Muscle of leg (tissue), 11 donors: Measurements from ENCODE around the gene PCDHGB3. TPM values are rescaled to one million over a fixed set of nuclear protein-coding genes. Genes with fewer than 3 reads are reported as not detected.
A peak's percentile ranks its signal among the peaks of the same experiment; 100 is the strongest.
"Not testable (repeated sequence)": the region's sequence is repeated elsewhere in the genome, so short reads cannot be mapped to it uniquely, and the experiment has no call there.

ENCODE experiments used
- DNase-seq: peaks from one replicate; pipeline ENCODE4 v3.0.0; 2013
- H3K27ac ChIP-seq: one replicate; pipeline ENCODE4 v1.5.1; 2013; ENCODE audit warnings: mild to moderate bottlenecking, low read length, control low read depth
- H3K27me3 ChIP-seq: one replicate; pipeline ENCODE4 v1.6.1; 2013; ENCODE audit warnings: low read length; ENCODE audit not compliant: control insufficient read depth, insufficient read depth
- H3K36me3 ChIP-seq: one replicate; pipeline ENCODE4 v1.6.1; 2013; ENCODE audit warnings: low read length; ENCODE audit not compliant: control insufficient read depth, insufficient read depth
- H3K4me1 ChIP-seq: one replicate; pipeline ENCODE4 v1.6.1; 2013; ENCODE audit warnings: low read length; ENCODE audit not compliant: control insufficient read depth, insufficient read depth
- H3K4me3 ChIP-seq: one replicate; pipeline ENCODE4 v1.5.1; 2013; ENCODE audit warnings: low read length, control low read depth
- H3K9me3 ChIP-seq: replicated peaks from 2 replicates; pipeline ENCODE4 v1.6.1; 2013; ENCODE audit warnings: low read depth, low read length; ENCODE audit not compliant: control insufficient read depth
- WGBS: methylation state at CpG from one replicate; pipeline ENCODE4 v1.1.5; 2013; ENCODE audit warnings: missing lambda C conversion rate; ENCODE audit not compliant: insufficient coverage; 5-methylcytosine and 5-hydroxymethylcytosine counted together
- polyA plus RNA-seq, 8 donors: library from polyadenylated mRNA; unstranded; fragments of 120-200 nt; gene quantifications; one replicate each; pipeline versions ENCODE4 v1.2.1 to v1.2.3, GENCODE V29; 2013; ENCODE audit warnings: inconsistent platforms in 1 of 8, low replicate concordance in 1 of 8; ENCODE audit not compliant: insufficient read length in 8 of 8, insufficient read depth in 1 of 8
- total RNA-seq: library from RNA; stranded (reverse); fragments of 120-200 nt; gene quantifications from one replicate; pipeline ENCODE4 v1.2.4, GENCODE V29; 2013

PCDHGB3 gene
- total and polyA plus RNA-seq, 9 donors = 0.70 to 2.0 (median 1.3) TPM

DNA sequence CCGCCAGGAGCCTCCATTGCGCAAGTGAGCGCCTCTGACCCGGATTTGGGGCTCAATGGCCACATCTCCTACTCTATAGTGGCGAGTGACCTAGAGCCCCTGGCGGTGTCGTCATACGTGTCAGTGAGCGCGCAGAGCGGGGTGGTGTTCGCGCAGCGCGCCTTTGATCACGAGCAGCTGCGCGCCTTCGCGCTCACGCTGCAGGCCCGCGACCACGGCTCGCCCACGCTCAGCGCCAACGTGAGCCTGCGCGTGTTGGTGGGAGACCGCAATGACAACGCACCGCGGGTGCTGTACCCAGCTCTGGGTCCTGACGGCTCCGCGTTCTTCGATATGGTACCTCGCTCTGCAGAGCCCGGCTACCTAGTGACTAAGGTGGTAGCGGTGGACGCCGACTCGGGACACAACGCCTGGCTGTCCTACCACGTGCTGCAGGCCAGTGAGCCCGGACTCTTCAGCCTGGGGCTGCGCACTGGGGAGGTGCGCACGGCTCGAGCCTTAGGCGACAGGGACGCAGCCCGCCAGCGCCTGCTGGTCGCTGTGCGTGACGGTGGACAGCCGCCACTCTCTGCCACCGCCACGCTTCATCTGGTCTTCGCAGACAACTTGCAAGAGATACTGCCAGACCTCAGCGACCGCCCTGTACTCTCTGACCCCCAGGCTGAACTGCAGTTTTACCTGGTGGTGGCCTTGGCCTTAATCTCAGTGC, 39.7 kb downstream of the PCDHGB3 start:
- H3K9me3 ChIP-seq = peaks cover 87% of the 10 kb centered on the region
- no peak overlapping the region for H3K27ac ChIP-seq
- WGBS = 16% methylated on average over 64 of the region's 64 CpGs
- no peak for DNase-seq
- no peaks in the 10 kb centered on the region for H3K36me3 ChIP-seq
- no peaks in the 10 kb centered on the region for H3K4me1 ChIP-seq
- no peak overlapping the region for H3K4me3 ChIP-seq
- peaks cover 27% of the 10 kb centered on the region for H3K27me3 ChIP-seq

DNA sequence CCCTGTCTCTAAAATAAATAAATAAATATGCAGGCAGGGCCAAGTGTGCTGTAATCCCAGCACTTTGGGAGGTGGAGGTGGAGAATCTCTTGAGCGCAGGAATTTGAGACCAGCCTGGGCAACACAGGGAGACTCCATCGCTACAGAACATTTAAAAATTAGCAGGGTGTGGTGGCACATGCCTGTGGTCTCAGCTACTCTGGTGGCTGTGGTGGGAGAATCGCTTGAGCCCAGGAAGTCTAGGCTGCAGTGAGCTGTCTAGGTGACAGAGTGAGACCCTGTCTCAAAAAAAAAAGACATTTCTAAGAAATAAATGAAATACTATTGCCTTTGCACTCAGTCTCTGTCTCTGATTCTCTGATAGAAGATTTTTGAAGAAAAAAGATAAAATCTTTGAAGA, 41.5 kb downstream of the PCDHGB3 start:
- H3K4me1 ChIP-seq = no peaks in the 10 kb centered on the region
- 46% methylated on average over 3 of the region's 3 CpGs for WGBS
- peaks cover 82% of the 10 kb centered on the region for H3K9me3 ChIP-seq
- DNase-seq = no peak
- H3K27ac ChIP-seq = no peak overlapping the region
- no peaks in the 10 kb centered on the region for H3K36me3 ChIP-seq
- no peak overlapping the region for H3K4me3 ChIP-seq
- H3K27me3 ChIP-seq = peaks cover 24% of the 10 kb centered on the region

- no peaks in the 10 kb centered on the region for H3K36me3 ChIP-seq
- peak within 1 kb of the TSS; percentile 19 for H3K4me3 ChIP-seq
- peaks cover 21% of the 10 kb centered on the region for H3K27me3 ChIP-seq
- peak; percentile 38 for DNase-seq
- 12% methylated on average over 23 of the region's 31 CpGs for WGBS
- no peak within 1 kb of the TSS for H3K27ac ChIP-seq
- peaks cover 76% of the 10 kb centered on the region for H3K9me3 ChIP-seq
- peaks cover 2% of the 10 kb centered on the region for H3K4me1 ChIP-seq
Measured at GRCh38 chr5:141412854-141413539, 43.0 kb downstream of the PCDHGB3 start, which contains the start of gene PCDHGA10. PCDHGA10 (plus strand) TSS chr5:141412987; CDS start chr5:141413176, 189 bp downstream.

GRCh38 chr5:141413540-141414069, 43.6 kb downstream of the PCDHGB3 start:
- H3K27ac ChIP-seq = no peak overlapping the region
- H3K4me3 ChIP-seq = peak overlapping the region; percentile 19
- peaks cover 76% of the 10 kb centered on the region for H3K9me3 ChIP-seq
- WGBS = 13% methylated on average over 20 of the region's 25 CpGs
- no peak for DNase-seq
- H3K4me1 ChIP-seq = peaks cover 2% of the 10 kb centered on the region
- peaks cover 18% of the 10 kb centered on the region for H3K27me3 ChIP-seq
- H3K36me3 ChIP-seq = no peaks in the 10 kb centered on the region

DNA sequence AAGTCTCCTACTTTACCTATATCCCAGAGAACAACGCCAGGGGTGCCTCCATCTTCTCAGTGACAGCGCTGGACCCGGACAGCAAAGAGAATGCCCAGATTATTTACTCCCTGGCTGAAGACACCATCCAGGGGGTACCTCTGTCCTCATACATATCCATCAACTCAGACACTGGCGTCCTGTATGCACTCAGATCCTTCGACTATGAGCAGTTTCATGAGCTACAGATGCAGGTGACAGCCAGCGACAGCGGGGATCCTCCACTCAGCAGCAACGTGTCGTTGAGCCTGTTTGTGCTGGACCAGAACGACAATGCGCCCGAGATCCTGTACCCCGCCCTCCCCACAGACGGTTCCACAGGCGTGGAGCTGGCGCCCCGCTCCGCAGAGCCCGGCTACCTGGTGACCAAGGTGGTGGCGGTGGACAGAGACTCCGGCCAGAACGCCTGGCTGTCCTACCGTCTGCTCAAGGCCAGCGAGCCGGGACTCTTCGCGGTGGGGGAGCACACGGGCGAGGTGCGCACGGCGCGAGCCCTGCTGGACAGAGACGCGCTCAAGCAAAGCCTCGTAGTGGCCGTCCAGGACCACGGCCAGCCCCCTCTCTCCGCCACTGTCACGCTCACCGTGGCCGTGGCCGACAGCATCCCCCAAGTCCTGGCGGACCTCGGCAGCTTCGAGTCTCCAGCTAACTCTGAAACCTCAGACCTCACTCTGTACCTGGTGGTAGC, 44.7 kb downstream of the PCDHGB3 start:
- H3K9me3 ChIP-seq = peaks cover 76% of the 10 kb centered on the region
- not testable (repeated sequence) for H3K27ac ChIP-seq, DNase-seq, H3K4me3 ChIP-seq, H3K36me3 ChIP-seq, H3K4me1 ChIP-seq
- H3K27me3 ChIP-seq = peaks cover 22% of the 10 kb centered on the region
- 19% methylated on average over 33 of the region's 46 CpGs for WGBS

DNA sequence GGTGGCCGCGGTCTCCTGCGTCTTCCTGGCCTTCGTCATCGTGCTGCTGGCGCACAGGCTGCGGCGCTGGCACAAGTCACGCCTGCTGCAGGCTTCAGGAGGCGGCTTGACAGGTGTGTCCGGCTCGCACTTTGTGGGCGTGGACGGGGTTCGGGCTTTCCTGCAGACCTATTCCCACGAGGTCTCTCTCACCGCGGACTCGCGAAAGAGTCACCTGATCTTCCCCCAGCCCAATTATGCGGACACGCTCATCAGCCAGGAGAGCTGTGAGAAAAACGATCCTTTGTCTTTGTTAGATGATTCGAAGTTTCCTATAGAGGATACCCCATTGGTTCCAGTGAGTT, 45.2 kb downstream of the PCDHGB3 start:
- H3K36me3 ChIP-seq = not testable (repeated sequence)

DNA sequence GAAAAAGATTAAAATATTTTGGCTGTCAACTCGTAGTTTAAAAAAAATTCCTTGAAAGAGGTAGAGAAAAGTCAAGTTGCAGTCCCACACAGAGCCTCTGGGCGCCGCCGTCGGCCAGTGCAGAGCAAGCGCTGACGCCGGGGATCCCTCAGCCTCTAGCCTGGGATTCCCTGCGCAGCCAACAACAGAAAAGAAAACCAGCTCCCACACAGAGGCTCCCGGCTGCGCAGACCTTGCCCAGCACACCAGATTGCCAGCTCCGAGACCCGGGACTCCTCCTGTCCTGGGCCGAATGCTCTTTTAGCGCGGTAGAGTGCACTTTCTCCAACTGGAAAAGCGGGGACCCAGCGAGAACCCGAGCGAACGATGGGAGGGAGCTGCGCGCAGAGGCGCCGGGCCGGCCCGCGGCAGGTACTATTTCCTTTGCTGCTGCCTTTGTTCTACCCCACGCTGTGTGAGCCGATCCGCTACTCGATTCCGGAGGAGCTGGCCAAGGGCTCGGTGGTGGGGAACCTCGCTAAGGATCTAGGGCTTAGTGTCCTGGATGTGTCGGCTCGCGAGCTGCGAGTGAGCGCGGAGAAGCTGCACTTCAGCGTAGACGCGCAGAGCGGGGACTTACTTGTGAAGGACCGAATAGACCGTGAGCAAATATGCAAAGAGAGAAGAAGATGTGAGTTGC, 47.6 kb downstream of the PCDHGB3 start, which contains the start of gene PCDHGB7:
Gene PCDHGB7 (plus strand): TSS at position 184 of the 679 bp plus-strand sequence. CDS start 183 bp downstream, at position 367.
- H3K27me3 ChIP-seq = peaks cover 29% of the 10 kb centered on the region
- H3K9me3 ChIP-seq = peaks cover 84% of the 10 kb centered on the region
- H3K27ac ChIP-seq = peak within 1 kb of the TSS; percentile 24
- WGBS = 7% methylated on average over 33 of the region's 47 CpGs
- not testable (repeated sequence) for H3K36me3 ChIP-seq, H3K4me1 ChIP-seq
- DNase-seq = peak; percentile 67
- H3K4me3 ChIP-seq = peak within 1 kb of the TSS; percentile 35

More for the DNA sequence above, 45.2 kb downstream of the PCDHGB3 start:
- Histone ChIP-seq H3K27me3 (peaks cover 19% of the 10 kb centered on the region), H3K9me3 (peaks cover 74% of the 10 kb centered on the region)
- H3K4me3 ChIP-seq, DNase-seq, H3K27ac ChIP-seq, H3K4me1 ChIP-seq: not testable (repeated sequence)
- 23% methylated on average over 11 of the region's 24 CpGs for WGBS

GRCh38 chr5:141419074-141419880, 49.2 kb downstream of the PCDHGB3 start:
- 21% methylated on average over 70 of the region's 74 CpGs for WGBS
- Histone ChIP-seq H3K27ac (no peak overlapping the region), H3K4me1 (peaks cover 2% of the 10 kb centered on the region), H3K36me3 (no peaks in the 10 kb centered on the region), H3K9me3 (peaks cover 81% of the 10 kb centered on the region), H3K4me3 (no peak overlapping the region), H3K27me3 (peaks cover 32% of the 10 kb centered on the region)
- DNase-seq = no peak

- Histone ChIP-seq H3K9me3 (peaks cover 83% of the 10 kb centered on the region), H3K4me3 (peak within 1 kb of the TSS; percentile 16), H3K27me3 (peaks cover 28% of the 10 kb centered on the region), H3K4me1 (peaks cover 2% of the 10 kb centered on the region), H3K27ac (no peak within 1 kb of the TSS), H3K36me3 (no peaks in the 10 kb centered on the region)
- peak; percentile 43 for DNase-seq
- WGBS = 7% methylated on average over 25 of the region's 42 CpGs
Measured at GRCh38 chr5:141420855-141421488, 50.9 kb downstream of the PCDHGB3 start, which contains the start of gene PCDHGA11. PCDHGA11 (plus strand) TSS chr5:141421051; CDS start chr5:141421228, 177 bp downstream.
